ENCODE results near the gene NAGLU. TPM values are rescaled to one million over a fixed set of nuclear protein-coding genes. Genes with fewer than 3 reads are reported as not detected.

The NAGLU gene
- total and polyA plus RNA-seq, 2 experiments from 2014 or later, result 12.0 to 31.2 TPM

DNA sequence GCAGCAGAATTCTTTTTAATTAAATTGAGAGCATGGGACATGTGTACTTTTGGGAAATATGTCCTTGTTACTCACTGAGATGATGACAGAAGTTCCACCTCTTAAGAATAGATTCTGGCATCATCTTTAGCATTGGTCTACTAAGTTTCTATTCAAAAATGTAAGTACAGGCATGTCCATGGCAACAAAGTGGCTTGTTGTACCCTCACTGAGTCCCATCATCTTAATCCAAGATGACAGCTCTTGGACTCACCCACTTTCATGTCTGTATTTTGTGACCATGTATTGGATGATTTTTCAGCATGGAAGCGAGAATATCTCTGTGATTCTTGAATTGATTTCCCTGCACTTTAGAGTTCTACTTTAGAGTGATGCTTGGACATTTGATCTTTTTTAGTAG, 33.1 kb upstream of the NAGLU start (continued):
- TF ChIP-seq POLR2AphosphoS5 (IDR thresholded peaks at IDR 0.05; ENCODE audit: low read depth) (no peak), JUNB (IDR thresholded peaks at IDR 0.05; ENCODE audit: unreplicated experiment) (no peak), EZH2 (IDR thresholded peaks at IDR 0.05; ENCODE audit: low read depth, unreplicated experiment) (no peak), NANOG (IDR thresholded peaks at IDR 0.05; ENCODE audit: borderline replicate concordance) (no peak)
- TF ChIP-seq, protein P1, sequence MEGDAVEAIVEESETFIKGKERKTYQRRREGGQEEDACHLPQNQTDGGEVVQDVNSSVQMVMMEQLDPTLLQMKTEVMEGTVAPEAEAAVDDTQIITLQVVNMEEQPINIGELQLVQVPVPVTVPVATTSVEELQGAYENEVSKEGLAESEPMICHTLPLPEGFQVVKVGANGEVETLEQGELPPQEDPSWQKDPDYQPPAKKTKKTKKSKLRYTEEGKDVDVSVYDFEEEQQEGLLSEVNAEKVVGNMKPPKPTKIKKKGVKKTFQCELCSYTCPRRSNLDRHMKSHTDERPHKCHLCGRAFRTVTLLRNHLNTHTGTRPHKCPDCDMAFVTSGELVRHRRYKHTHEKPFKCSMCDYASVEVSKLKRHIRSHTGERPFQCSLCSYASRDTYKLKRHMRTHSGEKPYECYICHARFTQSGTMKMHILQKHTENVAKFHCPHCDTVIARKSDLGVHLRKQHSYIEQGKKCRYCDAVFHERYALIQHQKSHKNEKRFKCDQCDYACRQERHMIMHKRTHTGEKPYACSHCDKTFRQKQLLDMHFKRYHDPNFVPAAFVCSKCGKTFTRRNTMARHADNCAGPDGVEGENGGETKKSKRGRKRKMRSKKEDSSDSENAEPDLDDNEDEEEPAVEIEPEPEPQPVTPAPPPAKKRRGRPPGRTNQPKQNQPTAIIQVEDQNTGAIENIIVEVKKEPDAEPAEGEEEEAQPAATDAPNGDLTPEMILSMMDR (conservative IDR thresholded peaks at IDR 0.05; ENCODE audit: low read depth in 2 of 2), result no peak

DNA sequence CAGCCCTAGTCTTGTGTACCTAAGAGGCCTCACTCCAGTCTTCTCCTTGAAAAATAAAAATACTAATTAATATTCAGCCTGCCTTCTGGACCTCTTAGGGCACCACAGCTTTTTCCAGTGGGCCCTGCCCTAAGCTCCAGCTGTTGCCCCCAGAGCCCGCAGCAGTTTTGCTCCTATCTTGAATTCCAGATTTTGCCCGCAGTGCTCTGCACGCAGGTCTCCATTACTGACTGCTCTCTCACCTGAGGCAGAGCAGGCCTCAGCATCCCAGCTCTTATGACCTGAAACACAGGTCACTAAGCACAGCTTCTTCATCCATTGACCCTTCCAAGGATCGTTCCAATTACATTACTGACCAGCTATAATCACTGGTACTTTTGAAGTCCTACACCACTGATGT, 28.4 kb upstream of the NAGLU start:
- H3F3A ChIP-seq (replicated peaks; ENCODE audit: low read depth), result no peaks in the 10 kb centered on the region; the same call in 1 of the 2 replicates
- DNase-seq (ENCODE audit: low spot score) (no peak), ATAC-seq (no peak)
- no peak overlapping the region for H3K27ac Mint-ChIP-seq
- H3K27me3 Mint-ChIP-seq (ENCODE audit: insufficient read depth, low read depth, poor library complexity), result peaks cover 3% of the 10 kb centered on the region
- no peak overlapping the region for H3K27ac ChIP-seq (ENCODE audit: low read depth)
- no peak for TF ChIP-seq NANOG (IDR thresholded peaks at IDR 0.05; ENCODE audit: borderline replicate concordance)
- TF ChIP-seq, protein P2, sequence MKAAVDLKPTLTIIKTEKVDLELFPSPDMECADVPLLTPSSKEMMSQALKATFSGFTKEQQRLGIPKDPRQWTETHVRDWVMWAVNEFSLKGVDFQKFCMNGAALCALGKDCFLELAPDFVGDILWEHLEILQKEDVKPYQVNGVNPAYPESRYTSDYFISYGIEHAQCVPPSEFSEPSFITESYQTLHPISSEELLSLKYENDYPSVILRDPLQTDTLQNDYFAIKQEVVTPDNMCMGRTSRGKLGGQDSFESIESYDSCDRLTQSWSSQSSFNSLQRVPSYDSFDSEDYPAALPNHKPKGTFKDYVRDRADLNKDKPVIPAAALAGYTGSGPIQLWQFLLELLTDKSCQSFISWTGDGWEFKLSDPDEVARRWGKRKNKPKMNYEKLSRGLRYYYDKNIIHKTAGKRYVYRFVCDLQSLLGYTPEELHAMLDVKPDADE (IDR thresholded peaks at IDR 0.05), result no peak
- TF ChIP-seq STAT1 (IDR thresholded peaks at IDR 0.05; ENCODE audit: unreplicated experiment), result no peak
- no peak for TF ChIP-seq CREB1 (CRISPR knock-in tag; IDR thresholded peaks at IDR 0.05; ENCODE audit: low read depth)
- TF ChIP-seq EZH2 (IDR thresholded peaks at IDR 0.05; ENCODE audit: low read depth, unreplicated experiment), result no peak
- TF ChIP-seq ZNF114 (CRISPR knock-in tag; IDR thresholded peaks at IDR 0.05), result no peak
- TF ChIP-seq, protein P3, sequence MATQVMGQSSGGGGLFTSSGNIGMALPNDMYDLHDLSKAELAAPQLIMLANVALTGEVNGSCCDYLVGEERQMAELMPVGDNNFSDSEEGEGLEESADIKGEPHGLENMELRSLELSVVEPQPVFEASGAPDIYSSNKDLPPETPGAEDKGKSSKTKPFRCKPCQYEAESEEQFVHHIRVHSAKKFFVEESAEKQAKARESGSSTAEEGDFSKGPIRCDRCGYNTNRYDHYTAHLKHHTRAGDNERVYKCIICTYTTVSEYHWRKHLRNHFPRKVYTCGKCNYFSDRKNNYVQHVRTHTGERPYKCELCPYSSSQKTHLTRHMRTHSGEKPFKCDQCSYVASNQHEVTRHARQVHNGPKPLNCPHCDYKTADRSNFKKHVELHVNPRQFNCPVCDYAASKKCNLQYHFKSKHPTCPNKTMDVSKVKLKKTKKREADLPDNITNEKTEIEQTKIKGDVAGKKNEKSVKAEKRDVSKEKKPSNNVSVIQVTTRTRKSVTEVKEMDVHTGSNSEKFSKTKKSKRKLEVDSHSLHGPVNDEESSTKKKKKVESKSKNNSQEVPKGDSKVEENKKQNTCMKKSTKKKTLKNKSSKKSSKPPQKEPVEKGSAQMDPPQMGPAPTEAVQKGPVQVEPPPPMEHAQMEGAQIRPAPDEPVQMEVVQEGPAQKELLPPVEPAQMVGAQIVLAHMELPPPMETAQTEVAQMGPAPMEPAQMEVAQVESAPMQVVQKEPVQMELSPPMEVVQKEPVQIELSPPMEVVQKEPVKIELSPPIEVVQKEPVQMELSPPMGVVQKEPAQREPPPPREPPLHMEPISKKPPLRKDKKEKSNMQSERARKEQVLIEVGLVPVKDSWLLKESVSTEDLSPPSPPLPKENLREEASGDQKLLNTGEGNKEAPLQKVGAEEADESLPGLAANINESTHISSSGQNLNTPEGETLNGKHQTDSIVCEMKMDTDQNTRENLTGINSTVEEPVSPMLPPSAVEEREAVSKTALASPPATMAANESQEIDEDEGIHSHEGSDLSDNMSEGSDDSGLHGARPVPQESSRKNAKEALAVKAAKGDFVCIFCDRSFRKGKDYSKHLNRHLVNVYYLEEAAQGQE (IDR thresholded peaks at IDR 0.05; ENCODE audit: unreplicated experiment), result no peak
- H3K9me2 ChIP-seq (ENCODE audit: insufficient read depth), result no peaks in the 10 kb centered on the region
- H3K36me3 ChIP-seq (ENCODE audit: insufficient read depth), result peaks cover 8% of the 10 kb centered on the region
- no peaks in the 10 kb centered on the region for H3K4me1 ChIP-seq (ENCODE audit: insufficient read depth)
- peaks cover 19% of the 10 kb centered on the region for H3K36me3 Mint-ChIP-seq (ENCODE audit: low read depth)
- no peak overlapping the region for H3K4me2 ChIP-seq
- no peak overlapping the region for H2AFZ ChIP-seq
- H3K9me3 Mint-ChIP-seq, result no peaks in the 10 kb centered on the region
- H3K4me3 Mint-ChIP-seq, result no peak overlapping the region
- H3K27me3 ChIP-seq (ENCODE audit: insufficient read depth), result no peaks in the 10 kb centered on the region
- H3K79me2 ChIP-seq (replicated peaks; ENCODE audit: insufficient read depth), result no peaks in the 10 kb centered on the region
- H3K4me3 ChIP-seq, result no peak overlapping the region
- H3K4me1 Mint-ChIP-seq, result no peaks in the 10 kb centered on the region
- no peaks in the 10 kb centered on the region for H4K20me1 ChIP-seq (replicated peaks; ENCODE audit: insufficient read depth)
